IPS-11a (cell line): ENCODE data around the gene LAMA3.

Source experiments
- H3K4me3 ChIP-seq: one replicate; pipeline ENCODE4 v1.5.1; 2013; ENCODE audit warnings: low read depth, low read length, control low read depth

LAMA3 gene

DNA sequence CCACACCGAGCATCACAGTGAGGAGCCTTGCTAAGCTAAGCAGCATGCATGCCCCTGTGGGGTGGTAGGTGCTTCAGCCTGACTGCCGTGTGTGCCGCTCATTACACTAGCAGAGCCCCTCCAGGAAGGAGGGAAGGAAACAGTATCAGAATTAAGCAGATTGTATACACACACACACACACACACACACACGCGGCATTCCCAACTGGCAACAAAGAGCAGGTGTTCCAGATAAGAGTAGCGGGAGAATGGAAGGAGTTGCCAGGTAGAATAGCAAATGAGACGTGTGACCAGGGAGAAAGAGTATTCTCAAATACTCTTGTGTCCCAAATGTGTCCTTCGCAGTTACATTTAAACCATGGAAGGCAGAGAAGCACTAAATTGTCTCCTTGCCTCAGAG lies 277.7 kb downstream of the LAMA3 start:
- no peak overlapping the region for H3K4me3 ChIP-seq

DNA sequence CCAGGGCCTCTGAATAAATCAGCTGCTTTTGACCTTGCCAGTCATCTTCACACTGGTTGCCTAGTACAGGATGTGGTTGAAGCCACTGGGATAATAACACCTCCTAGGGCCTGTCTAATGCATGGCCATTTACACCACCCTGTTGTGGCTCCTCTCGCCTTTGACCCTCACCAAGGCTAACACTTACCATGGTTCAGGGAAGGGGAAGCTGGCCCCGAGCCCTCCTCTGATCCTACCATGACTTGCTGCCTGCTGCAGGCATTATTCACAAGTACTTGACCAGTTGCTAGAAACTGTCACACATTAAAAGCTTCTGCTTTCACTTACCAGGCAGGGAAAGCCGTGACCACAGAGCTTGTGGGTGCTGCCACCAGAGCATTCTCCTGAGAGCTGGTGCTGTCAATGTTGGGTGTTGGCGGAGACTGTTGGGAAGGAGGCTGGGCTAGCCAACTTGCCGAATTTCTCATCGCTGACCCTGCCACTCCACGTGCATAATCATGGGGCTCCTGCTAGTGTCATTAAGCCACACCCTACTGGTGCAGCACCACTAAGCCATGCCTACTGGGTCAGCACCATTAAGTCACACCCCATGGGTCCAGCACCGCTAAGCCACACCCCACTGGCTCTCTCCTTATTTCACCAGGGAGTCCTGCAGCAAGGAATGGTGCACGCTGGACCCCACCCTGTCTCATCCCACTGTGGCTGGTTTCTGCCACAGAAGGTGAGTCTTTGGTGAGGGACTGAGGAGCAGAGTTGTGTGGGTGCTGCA lies 278.3 kb downstream of the LAMA3 start:
- H3K4me3 ChIP-seq = no peak overlapping the region

DNA sequence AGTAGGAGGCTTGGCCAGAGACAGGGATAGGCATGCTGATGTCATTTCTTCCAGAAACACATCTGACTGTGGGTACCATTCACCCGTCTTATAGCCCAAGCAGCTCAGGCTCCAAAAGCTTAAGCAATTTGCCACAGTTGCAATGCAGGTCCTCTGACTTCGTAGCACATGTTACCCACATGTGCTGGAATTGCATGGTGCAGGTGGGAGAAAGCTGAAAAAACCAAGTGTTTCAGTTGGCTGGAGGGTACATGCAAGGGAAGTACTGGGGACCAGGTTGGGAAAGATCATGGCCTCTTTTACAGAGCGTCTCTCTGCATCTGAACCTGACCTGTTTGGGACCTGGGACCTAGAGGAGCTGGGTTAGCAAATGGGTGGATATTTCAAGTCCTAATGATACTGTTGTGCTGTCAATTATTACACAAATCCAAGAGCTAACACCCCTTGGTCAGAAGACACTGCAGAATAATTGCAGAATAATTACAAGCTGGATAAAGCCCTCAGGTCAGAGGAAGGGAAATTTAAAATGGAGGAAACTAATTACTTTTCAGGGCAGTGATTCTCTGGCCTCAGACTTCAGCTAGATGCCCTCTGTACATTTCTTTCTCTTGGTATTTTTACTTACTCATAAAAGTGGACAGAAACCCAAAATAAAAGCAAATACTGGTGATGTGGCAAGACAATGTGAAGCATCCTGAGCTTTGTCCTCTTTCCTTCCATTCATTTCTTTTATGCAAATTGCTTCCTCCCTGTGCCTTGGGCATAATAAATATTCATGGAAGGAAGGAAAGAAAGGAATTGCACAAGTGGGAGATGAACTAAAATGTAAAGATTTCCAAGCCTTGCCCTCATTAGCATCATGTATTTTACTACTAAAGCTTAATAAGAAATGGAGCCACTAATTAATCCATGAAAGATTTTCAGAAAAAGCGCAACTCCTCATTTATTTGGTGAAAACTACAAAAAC lies 279.7 kb downstream of the LAMA3 start:
- H3K4me3 ChIP-seq = no peak overlapping the region

DNA sequence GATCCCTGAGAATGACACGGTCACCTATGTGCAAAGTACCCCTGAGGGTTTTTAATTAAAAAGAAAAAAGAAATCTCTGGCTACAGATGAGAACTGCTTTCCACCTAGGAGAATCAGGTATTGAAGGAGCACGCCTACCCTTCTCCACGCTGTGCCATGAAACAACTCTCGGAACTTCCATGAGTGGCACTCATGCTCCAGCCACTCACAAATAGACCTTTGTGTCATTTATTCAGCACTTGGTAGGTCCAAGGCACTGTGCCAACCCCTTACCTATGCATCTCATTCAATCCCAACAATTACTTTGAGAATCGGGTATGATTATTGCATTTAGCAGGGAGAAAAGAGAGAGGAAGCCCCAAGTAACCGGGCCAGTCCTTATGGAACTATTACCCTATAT lies 280.4 kb downstream of the LAMA3 start:
- no peak overlapping the region for H3K4me3 ChIP-seq

DNA sequence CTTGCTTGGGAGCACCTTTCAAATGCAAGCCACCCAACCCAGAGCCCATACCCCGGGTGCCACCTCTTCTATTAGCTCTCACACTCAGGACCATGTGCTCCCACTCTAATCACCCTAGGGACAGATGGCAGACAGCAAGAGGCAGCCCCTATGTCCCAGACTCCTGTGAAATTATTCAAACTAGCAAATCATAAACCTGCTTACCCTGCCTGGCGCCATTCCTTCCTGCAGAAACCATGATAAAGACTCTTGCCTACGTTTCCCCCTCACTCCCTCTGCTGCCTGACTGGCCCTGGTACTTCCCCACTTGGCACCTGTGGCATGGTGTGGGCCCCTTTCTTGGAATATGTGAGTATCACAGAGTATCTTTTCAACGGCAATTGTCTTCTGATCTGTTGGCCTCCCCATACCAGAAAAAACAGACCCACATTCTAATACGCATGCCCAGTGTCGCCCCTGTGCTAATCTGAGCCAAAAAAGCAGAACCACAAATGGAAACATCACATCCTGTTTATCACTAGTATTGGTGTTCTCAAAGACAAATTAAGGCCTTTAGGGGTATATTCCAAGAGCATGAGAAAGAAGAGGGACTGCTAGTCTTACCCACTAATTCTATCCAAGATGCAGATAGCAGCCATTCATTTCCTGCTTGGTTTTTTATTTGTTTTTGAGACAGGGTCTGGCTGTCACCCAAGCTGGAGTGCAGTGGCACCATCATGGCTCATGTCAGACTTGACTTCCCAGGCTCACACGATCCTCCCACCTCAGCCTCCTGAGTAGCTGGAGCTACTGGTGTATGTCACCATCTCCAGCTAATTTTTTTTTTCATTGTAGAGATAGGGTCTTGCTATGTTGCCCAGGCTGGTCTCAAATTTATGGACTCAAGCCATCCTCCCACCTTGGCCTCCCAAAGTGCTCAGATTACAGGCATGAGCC lies 281.2 kb downstream of the LAMA3 start:
- H3K4me3 ChIP-seq = no peak overlapping the region

- no peak overlapping the region for H3K4me3 ChIP-seq
These were observed 281.8 kb downstream of the LAMA3 start for GRCh38 chr18:23971097-23971440.

GRCh38 chr18:23971666-23972230 lies 282.5 kb downstream of the LAMA3 start:
- no peak overlapping the region for H3K4me3 ChIP-seq

GRCh38 chr18:23972453-23972852 lies 283.2 kb downstream of the LAMA3 start:
- H3K4me3 ChIP-seq = no peak overlapping the region

GRCh38 chr18:23977103-23977502 lies 287.9 kb downstream of the LAMA3 start:
- H3K4me3 ChIP-seq = no peak overlapping the region

DNA sequence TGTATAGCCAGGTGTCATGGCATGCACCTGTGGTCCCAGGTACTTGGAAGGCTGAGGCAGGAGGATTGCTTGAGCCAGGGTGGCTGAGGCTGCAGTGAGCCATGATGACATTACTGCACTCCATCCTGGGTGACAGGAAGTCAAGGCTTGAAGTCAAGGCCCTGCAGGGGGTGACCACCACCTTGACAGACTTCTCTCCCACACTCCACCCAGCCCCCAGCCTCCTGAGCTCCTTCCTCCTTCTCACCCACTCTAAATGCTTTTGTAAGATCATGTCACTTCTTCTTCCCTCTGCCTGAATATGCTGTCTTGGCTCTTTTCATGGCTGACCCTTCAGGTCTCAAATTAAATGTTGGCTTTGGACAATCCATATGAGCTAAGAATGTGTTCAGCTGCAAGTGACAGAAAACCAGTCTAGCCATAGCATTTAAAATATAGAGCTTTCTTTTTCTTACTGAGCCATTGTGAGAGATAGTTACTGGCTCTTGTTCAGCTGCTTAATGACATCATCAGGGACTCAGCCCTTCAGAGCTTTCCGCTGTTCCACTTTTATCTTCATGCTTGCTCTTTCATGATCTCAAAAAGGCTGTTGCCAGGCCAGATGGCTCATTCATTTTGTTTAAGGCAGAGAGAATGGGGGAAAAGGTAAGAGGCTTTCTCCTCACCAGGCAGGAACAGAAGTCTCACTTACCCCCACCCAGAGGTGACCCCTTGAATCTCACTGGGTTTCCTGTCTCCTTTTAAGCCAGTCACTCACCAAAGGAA lies 288.6 kb downstream of the LAMA3 start:
- no peak overlapping the region for H3K4me3 ChIP-seq

DNA sequence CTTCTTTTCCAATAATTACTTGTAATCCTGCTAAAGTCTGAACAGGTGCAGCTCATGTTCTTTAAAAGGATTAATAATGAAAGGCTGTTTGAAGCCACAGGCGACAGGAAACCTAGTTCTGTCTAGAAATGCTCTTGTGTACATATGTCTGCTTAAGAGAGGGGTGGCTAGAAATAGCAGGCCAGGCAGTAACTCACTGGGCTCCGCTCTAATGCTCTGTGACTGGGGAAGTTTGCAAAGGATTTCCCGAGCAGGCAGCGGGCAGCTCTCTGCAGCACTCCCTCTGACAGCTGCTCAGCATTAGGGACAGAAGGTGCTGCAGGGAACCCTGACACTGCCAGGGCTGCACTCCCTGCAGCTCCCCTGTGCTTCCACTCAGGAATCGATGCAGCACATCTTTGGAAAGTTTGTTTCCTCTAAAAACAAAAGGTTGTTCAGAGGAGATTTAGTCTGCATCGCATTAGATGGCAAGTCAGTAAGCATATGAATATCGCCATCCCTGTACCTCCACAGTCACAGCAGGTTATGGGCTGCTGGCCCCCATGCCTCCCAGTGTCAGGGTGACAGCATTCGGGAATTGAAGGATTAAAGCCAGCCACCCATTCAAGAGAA lies 292.2 kb downstream of the LAMA3 start:
- no peak overlapping the region for H3K4me3 ChIP-seq

- no peak overlapping the region for H3K4me3 ChIP-seq
These were observed 293.2 kb downstream of the LAMA3 start for GRCh38 chr18:23982155-23983079.

- H3K4me3 ChIP-seq = no peak overlapping the region
These were observed 293.9 kb downstream of the LAMA3 start for GRCh38 chr18:23983112-23983511.

GRCh38 chr18:23986600-23987359 lies 297.5 kb downstream of the LAMA3 start:
- no peak overlapping the region for H3K4me3 ChIP-seq

DNA sequence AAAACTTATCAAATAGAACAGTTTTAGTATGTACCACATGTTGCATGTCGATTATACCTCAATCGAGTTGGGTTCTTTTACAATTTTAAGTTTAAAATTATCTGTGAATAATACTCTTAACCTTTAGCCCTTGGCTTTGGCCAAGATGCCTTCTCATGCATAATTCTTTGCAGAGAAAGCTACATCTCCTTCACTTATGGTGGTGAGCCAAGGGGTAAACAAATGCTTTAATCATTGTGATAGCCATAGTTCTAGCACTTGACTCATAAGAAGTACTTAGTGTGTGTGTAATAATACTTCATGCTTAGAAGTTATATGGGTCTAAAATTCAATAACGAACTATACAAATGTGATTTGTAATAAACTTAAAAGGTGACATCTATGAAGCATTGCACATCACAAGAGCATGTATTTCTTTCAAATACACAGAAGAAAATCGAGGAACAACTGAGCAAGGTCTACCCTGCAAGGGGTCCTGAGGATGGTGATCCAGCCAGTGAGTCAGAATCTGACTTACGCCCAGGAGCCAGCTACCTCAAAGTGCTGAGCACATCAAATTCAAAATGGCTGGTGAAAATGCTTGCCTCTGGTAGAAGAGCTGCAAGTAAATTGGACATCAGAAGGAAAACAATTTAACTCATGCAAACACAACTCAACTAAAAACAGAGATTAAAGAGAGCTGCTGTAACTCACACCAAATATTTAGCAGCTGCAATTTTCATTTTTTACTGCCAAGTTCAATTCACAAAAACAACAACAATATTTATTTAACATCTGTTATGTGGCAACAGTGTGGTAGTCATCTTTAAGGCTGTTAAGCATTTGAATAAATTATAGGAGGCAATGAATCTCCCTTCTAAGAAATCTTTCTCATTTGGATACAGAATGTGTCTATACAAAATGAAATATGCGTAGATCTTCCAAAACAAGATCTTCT lies 301.5 kb downstream of the LAMA3 start:
- no peak overlapping the region for H3K4me3 ChIP-seq

DNA sequence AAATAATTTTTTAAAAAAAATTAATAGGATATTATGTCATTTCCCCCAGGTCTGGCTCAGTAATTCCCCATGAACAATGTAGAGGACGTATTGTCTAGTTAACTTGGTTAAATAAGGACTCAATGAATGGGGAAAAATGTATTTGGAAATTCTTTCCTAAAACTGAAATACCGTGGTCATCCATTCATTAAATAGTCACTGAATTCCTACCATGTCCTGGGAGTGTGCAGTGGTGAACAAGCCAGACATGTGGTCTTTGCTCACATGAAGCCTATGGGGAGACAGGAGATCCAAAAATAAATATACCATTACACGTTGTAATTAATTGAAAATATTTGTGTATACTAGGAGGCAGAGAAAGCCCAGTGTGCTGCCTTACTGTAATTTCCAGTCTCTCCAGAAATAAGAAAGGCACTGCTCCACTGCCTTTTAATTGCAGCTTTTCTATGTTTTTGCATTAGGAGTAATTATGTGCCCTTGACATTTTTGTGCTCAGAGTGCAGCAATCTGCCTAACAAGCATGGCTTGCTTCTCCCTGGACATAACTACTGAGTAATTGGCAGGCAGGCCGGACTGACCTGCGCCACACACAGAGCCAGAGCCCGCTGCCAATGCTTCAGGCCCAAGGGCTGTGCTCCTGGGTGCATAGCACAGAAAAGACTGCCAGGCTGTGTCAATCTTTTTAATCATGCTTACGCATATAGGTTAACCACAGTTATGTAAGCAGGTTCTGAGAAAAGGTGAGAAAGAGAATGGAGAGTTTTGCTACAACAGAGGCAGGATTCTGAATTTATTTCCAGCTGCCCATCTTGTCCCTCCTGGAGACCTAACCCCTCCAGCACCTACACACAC lies 303.1 kb downstream of the LAMA3 start:
- H3K4me3 ChIP-seq = no peak overlapping the region
